GM12891 (cell line): ENCODE measurements around the gene YJU2.
A peak's percentile ranks its signal among the peaks of the same experiment; 100 is the strongest.
"Not testable (repeated sequence)": the region's sequence is repeated elsewhere in the genome, so short reads cannot be mapped to it uniquely, and the experiment has no call there.

Experiments
- DNase-seq: peaks from one replicate; pipeline ENCODE4 v3.0.0; 2011; ENCODE audit warnings: low spot score; ENCODE audit not compliant: insufficient read length
- FAIRE-seq: peaks from 2 replicates; lab custom pipeline; 2011; peaks lifted over from hg19 to GRCh38; lab: Jason Lieb, UNC
- PAX5 ChIP-seq: IDR thresholded peaks from 2 replicates; pipeline ENCODE4 v1.6.1; 2011; ENCODE audit warnings: low read length, moderate library complexity, mild to moderate bottlenecking; ENCODE audit not compliant: insufficient read depth, severe bottlenecking
- POLR2A ChIP-seq: IDR thresholded peaks from 2 replicates; pipeline ENCODE4 v1.6.1; 2011; ENCODE audit warnings: low read depth, low read length, control low read depth
- POLR2AphosphoS5 ChIP-seq: IDR thresholded peaks from 2 replicates; pipeline ENCODE4 v1.6.1; 2011; ENCODE audit warnings: low read depth, low read length, control low read depth
- POU2F2 ChIP-seq: IDR thresholded peaks from 2 replicates; pipeline ENCODE4 v1.6.1; 2011; ENCODE audit warnings: low read depth, mild to moderate bottlenecking, control low read depth, low read length, moderate library complexity
- SPI1 ChIP-seq: IDR thresholded peaks from 2 replicates; pipeline ENCODE4 v1.6.1; 2011; ENCODE audit warnings: low read depth, low read length, control low read depth
- TAF1 ChIP-seq: IDR thresholded peaks from 2 replicates; pipeline ENCODE4 v1.6.1; 2011; ENCODE audit warnings: low read depth, low read length, control low read depth

YJU2 gene

DNA sequence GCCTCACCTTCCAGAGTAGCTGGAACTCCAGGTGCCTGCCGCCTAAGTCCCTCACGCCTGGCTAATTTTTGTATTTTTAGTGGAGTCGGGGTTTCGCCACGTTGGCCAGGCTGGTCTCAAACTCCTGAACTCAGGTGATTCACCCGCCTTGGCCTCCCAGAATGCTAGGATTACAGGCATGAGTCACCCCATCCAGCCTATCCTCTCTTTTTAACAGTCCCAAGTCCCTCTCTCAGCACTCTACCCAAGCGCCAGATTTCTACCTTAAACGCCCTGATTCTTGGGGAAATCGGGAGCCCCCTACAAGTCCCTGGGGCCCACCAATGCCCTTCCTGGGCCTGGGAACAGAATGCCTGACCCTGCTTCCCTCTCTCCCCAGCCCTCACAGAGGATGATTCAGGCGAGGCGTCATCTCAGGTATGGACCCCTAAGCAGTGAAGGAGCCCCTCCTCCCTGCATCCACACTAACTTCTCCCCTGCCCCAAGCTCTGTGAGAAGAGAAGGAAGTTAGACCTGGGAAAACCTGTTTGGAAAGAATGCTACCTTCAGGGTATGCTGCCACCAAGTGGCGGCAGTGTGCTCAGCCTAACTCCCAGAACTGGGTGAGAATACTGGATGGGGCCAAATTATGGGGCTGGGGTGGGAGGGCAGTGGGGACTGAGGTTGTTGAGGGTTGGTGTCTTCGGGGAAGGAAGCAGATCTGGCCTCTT lies 38.3 kb upstream of the YJU2 start:
- TF ChIP-seq POLR2A (no peak), PAX5 (no peak), SPI1 (no peak), POLR2AphosphoS5 (no peak), TAF1 (no peak), POU2F2 (no peak)
- DNase-seq (no peak), FAIRE-seq (peak; percentile 78)

DNA sequence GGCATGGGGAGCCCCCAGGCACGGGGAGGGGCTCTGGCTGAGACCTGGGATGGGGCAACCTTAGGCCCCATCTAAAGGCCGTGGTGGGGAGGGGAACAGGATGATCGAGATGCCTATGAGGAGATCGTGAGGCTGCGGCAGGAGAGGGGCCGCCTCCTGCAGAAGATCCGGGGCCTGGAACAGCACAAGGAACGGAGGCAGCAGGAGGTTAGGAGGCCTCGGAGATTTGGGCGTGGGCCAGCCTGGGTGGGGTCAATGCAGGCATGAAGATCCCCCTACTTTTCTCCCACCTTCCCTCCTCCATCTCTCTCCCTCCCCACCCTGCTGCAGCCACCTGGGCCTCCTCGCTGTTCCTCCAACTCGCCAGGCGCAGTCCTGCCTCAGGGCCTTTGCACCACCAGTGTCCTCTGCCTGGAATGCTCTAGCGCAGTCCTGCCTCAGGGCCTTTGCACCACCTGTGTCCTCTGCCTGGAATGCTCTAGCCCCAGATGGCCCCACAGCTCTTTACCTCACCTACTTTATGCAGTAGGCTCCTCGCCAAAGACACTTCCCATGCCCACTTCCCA lies 36.6 kb upstream of the YJU2 start:
- DNase-seq (no peak), FAIRE-seq (no peak)
- TF ChIP-seq POLR2A (no peak), POLR2AphosphoS5 (no peak), SPI1 (no peak), TAF1 (no peak), POU2F2 (no peak), PAX5 (no peak)

DNA sequence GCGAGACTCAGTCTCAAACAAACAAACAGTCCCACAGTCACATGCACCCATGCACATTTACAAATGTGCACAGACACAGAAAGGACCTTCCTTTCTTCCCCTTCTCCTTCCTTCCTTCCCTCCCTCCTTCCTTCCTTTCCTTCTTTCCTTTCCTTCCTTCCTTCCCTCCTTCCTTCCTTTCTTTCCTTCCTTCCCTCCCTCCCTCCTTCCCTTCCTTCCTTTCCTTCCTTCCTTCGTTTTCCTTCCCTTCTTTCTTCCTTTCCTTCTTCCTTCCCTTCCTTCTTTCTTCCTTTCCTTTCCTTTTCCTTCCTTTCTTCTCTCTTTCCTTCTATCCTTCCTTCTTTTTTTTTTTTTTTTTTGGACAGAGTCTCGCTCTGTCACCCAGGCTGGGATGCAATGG lies 33.8 kb upstream of the YJU2 start:
- TF ChIP-seq POLR2AphosphoS5: no peak
- TF ChIP-seq POLR2A: no peak
- no peak for TF ChIP-seq TAF1
- TF ChIP-seq POU2F2: no peak
- TF ChIP-seq SPI1: no peak
- TF ChIP-seq PAX5: no peak
- FAIRE-seq (no peak), DNase-seq (no peak)

DNA sequence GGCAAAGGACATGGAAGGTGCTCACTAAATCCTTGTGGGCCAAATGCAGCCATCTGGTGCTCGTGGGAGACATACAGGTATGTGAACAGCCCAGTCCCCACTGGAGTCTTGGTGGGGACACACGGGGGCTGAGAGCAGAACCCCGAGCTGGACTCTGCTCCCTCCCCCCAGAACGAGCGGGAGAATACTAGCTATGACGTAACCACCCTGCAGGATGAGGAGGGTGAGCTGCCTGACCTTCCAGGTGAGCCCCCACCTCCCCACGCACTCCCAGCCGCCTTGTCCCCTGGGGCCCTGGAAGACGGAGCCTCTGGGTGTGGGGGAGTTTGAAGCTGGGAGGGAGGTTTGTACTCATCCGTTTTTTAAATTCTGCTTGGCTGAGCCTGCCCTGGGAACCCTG lies 31.1 kb upstream of the YJU2 start:
- FAIRE-seq (no peak), DNase-seq (no peak)
- TF ChIP-seq TAF1 (no peak), PAX5 (no peak), SPI1 (no peak), POU2F2 (no peak), POLR2A (no peak), POLR2AphosphoS5 (no peak)

DNA sequence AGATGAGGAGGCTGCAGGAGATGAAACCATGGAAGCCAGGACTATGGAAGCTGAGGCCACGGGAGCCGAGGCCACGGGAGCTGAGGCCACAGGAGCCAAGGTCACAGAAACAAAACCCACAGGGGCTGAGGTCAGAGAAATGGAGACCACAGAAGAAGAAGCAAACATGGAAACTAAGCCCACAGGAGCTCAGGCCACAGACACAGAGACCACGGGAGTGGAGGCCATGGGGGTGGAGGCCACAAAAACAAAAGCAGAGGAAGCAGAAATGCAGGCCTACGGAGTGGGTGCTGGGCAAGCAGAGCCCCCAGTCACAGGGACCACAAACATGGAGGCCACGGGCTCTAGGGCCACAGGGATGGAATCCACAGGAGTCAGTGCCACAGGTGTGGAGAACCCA lies 30.0 kb upstream of the YJU2 start:
- FAIRE-seq: no peak

DNA sequence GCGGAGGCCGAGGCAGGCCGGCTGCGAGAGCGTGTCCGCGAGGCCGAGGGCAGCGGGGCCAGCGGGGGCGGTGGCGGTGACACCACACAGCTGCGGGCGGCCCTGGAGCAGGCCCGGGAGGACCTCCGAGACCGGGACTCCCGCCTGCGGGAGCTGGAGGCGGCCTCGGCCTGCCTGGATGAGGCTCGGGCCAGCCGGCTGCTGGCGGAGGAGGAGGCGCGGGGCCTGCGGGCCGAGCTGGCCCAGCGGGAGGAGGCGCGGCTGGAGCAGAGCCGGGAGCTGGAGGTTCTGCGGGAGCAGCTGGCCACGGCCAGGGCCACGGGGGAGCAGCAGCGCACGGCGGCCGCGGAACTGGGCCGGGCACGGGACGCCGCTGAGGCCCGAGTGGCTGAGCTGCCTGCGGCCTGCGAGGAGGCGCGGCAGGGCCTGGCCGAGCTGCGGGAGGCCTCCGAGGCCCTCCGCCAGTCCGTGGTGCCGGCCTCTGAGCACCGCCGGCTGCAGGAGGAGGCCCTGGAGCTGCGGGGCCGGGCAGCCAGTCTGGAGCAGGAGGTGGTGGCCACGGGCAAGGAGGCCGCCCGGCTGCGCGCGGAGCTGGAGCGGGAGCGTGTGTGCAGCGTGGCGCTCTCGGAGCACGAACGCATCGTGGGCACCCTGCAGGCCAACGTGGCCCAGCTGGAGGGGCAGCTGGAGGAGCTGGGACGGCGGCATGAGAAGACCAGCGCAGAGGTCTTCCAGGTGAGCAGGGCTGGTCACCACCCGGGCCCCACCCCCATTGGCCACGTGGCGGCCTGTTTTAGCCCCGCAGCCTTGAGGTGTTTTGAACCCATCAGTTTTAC lies 29.2 kb upstream of the YJU2 start:
- no peak for TF ChIP-seq TAF1
- TF ChIP-seq PAX5: no peak
- TF ChIP-seq POLR2AphosphoS5: no peak
- TF ChIP-seq POLR2A: no peak
- no peak for TF ChIP-seq SPI1
- TF ChIP-seq POU2F2: no peak
- FAIRE-seq (no peak), DNase-seq (no peak)

More for the DNA sequence above, 30.0 kb upstream of the YJU2 start:
- no peak for TF ChIP-seq POLR2AphosphoS5
- TF ChIP-seq TAF1: no peak
- no peak for TF ChIP-seq PAX5
- TF ChIP-seq SPI1: no peak
- no peak for TF ChIP-seq POU2F2
- no peak for TF ChIP-seq POLR2A
- no peak for DNase-seq

- not testable (repeated sequence) for DNase-seq, FAIRE-seq
Measured at GRCh38 chr19:4218523-4218922, 28.4 kb upstream of the YJU2 start.

GRCh38 chr19:4220188-4220587 lies 26.7 kb upstream of the YJU2 start:
- no peak for TF ChIP-seq SPI1
- TF ChIP-seq TAF1: no peak
- no peak for TF ChIP-seq POLR2AphosphoS5
- no peak for TF ChIP-seq POU2F2
- no peak for TF ChIP-seq PAX5
- TF ChIP-seq POLR2A: no peak
- FAIRE-seq (no peak), DNase-seq (no peak)

DNA sequence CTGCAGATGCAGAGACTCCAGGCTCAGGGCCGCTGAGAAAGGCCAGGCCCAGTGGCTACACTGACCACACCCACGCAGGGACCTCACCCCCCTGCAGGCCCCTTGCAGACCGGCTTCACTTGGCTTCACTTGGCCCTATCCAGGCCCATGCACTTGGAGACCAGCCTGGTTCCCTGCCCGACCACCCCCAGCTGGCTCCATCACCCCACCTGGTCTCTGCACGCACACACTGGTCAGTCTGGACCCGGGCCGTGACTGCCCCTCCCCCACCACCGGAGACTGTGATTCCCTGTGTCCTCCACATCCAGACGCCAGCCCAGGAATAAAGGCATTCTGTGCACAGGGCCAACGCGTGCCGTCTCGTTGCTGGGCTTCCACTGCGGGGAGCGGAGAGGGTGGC lies 22.4 kb upstream of the YJU2 start:
- DNase-seq (no peak), FAIRE-seq (no peak)
- TF ChIP-seq POU2F2: no peak

- TF ChIP-seq TAF1 (no peak), POU2F2 (no peak), POLR2AphosphoS5 (no peak), SPI1 (no peak)
- no peak for DNase-seq
- no peak for FAIRE-seq
Measured at GRCh38 chr19:4225885-4226284, 21.0 kb upstream of the YJU2 start.
